GM12878 (cell line): ENCODE data around the gene PLEKHG1. TPM values are rescaled to one million over a fixed set of nuclear protein-coding genes. Genes with fewer than 3 reads are reported as not detected.
A peak's percentile ranks its signal among the peaks of the same experiment; 100 is the strongest.

ENCODE experiments used
- BRCA1 ChIP-seq: IDR thresholded peaks from 2 replicates; pipeline ENCODE4 v1.6.1; 2011; ENCODE audit warnings: low read depth, low read length, improper control_type of control experiment
- CHD4 ChIP-seq: fragments of 200-600 bp; sonication (generic); IDR thresholded peaks from 2 replicates; pipeline ENCODE4 v1.6.1; 2016; ENCODE audit warnings: mild to moderate bottlenecking
- CREM ChIP-seq: IDR thresholded peaks from 2 replicates; pipeline ENCODE4 v1.6.1; 2014; ENCODE audit warnings: antibody characterized with exemption, low read depth
- DPF2 ChIP-seq: fragments of 450-650 bp; IDR thresholded peaks from 2 replicates; pipeline ENCODE4 v1.6.1; 2017; ENCODE audit warnings: mild to moderate bottlenecking
- ETV6 ChIP-seq, 2 experiments: fragments of 450-650 bp in 1 of 2; IDR thresholded peaks in 1 of 2; conservative IDR thresholded peaks in 1 of 2; 2 replicates each; pipeline ENCODE4 v1.6.1; 2014; ENCODE audit warnings: antibody characterized with exemption in 1 of 2, borderline replicate concordance in 1 of 2, low read depth in 1 of 2, mild to moderate bottlenecking in 1 of 2, moderate library complexity in 1 of 2
- EZH2 ChIP-seq: IDR thresholded peaks from 2 replicates; pipeline ENCODE4 v1.6.1; 2012; ENCODE audit warnings: low read depth, mild to moderate bottlenecking, control low read depth, inconsistent platforms, low read length, borderline replicate concordance; ENCODE audit not compliant: control insufficient read depth
- FOXM1 ChIP-seq: IDR thresholded peaks from 2 replicates; pipeline ENCODE4 v1.6.1; 2012; ENCODE audit warnings: low read depth, mild to moderate bottlenecking, inconsistent platforms, low read length, moderate library complexity
- GABPA ChIP-seq: IDR thresholded peaks from 2 replicates; pipeline ENCODE4 v1.6.1; 2014; ENCODE audit warnings: antibody characterized with exemption, low read depth, mild to moderate bottlenecking, inconsistent platforms
- GATAD2B ChIP-seq: fragments of 450-650 bp; conservative IDR thresholded peaks from 2 replicates; pipeline ENCODE4 v1.6.1; 2017; ENCODE audit warnings: low read depth, mild to moderate bottlenecking, moderate library complexity
- IRF4 ChIP-seq: IDR thresholded peaks from 2 replicates; pipeline ENCODE4 v1.6.1; 2011; ENCODE audit warnings: low read depth, low read length
- JUNB ChIP-seq: IDR thresholded peaks from 2 replicates; pipeline ENCODE4 v1.6.1; 2016; ENCODE audit warnings: antibody characterized with exemption, mild to moderate bottlenecking
- MXI1 ChIP-seq: fragments of 150-350 bp; IDR thresholded peaks from 2 replicates; pipeline ENCODE4 v1.6.1; 2011; ENCODE audit warnings: low read depth, mild to moderate bottlenecking, inconsistent platforms, low read length, improper control_type of control experiment
- NBN ChIP-seq: fragments of 450-650 bp; IDR thresholded peaks from 2 replicates; pipeline ENCODE4 v1.6.1; 2016
- NFXL1 ChIP-seq: fragments of 450-650 bp; IDR thresholded peaks from 2 replicates; pipeline ENCODE4 v1.6.1; 2017; ENCODE audit warnings: antibody characterized with exemption, mild to moderate bottlenecking, borderline replicate concordance
- NFYA ChIP-seq: IDR thresholded peaks from 2 replicates; pipeline ENCODE4 v1.6.1; 2011; ENCODE audit warnings: low read depth, mild to moderate bottlenecking, low read length, improper control_type of control experiment, borderline replicate concordance
- NR2F1 ChIP-seq: fragments of 450-650 bp; conservative IDR thresholded peaks from 2 replicates; pipeline ENCODE4 v1.6.1; 2017; ENCODE audit warnings: mild to moderate bottlenecking
- RAD51 ChIP-seq: fragments of 450-650 bp; IDR thresholded peaks from 2 replicates; pipeline ENCODE4 v1.6.1; 2016; ENCODE audit warnings: moderate library complexity, mild to moderate bottlenecking, inconsistent platforms
- RFX5 ChIP-seq: IDR thresholded peaks from 2 replicates; pipeline ENCODE4 v1.6.1; 2011; ENCODE audit warnings: low read depth, low read length, improper control_type of control experiment
- SIN3A ChIP-seq: IDR thresholded peaks from 2 replicates; pipeline ENCODE4 v1.6.1; 2012; ENCODE audit warnings: low read depth, low read length, improper control_type of control experiment
- SMAD1 ChIP-seq: fragments of 450-650 bp; IDR thresholded peaks from 2 replicates; pipeline ENCODE4 v1.6.1; 2018; ENCODE audit warnings: mild to moderate bottlenecking, low read depth; ENCODE audit not compliant: partially characterized antibody
- SRF ChIP-seq, 2 experiments: IDR thresholded peaks; 2 replicates each; pipeline ENCODE4 v1.6.1; 2011; ENCODE audit warnings: low read depth in 2 of 2, low read length in 2 of 2, mild to moderate bottlenecking in 1 of 2, moderate library complexity in 1 of 2
- ZNF207 ChIP-seq: fragments of 450-650 bp; IDR thresholded peaks from 2 replicates; pipeline ENCODE4 v1.6.1; 2014; ENCODE audit warnings: antibody characterized with exemption, mild to moderate bottlenecking, borderline replicate concordance
- ZNF24 ChIP-seq: fragments of 450-650 bp; IDR thresholded peaks from 2 replicates; pipeline ENCODE4 v1.6.1; 2017; ENCODE audit warnings: antibody characterized with exemption, mild to moderate bottlenecking
- polyA plus RNA-seq, 11 experiments: library from polyadenylated mRNA; depleted of rRNA in 4 of 11; unstranded in 6 of 11; stranded (reverse) in 5 of 11; fragments of >200 nt; fragmentation: Nextera tagmentation in 4 of 11; fragmentation: Illumina TruSeq in 1 of 11; extraction: Ambion mirVana in 4 of 11; extraction: Trizol in 1 of 11; gene quantifications; 1 replicate in 1 of 11; 2 replicates in 10 of 11; pipeline versions ENCODE4 v1.2.1 to v1.2.3, GENCODE V29; 2011 to 2016; ENCODE audit warnings: inconsistent platforms in 2 of 11, missing spikeins in 2 of 11, low read depth in 1 of 11
- total RNA-seq, 4 experiments: library from RNA; depleted of rRNA in 3 of 4; stranded (reverse); fragments of >200 nt in 3 of 4; fragmentation: Illumina TruSeq in 1 of 4; extraction: Trizol in 1 of 4; gene quantifications; 2 replicates each; pipeline versions ENCODE4 v1.2.1 to v1.2.3, GENCODE V29; 2013 to 2021
- TF ChIP-seq, protein P1 (sequence below): fragments of 450-650 bp; IDR thresholded peaks from 2 replicates; pipeline ENCODE4 v1.6.1; 2017; ENCODE audit warnings: low read depth, mild to moderate bottlenecking, moderate library complexity
- TF ChIP-seq, protein P2 (sequence below): IDR thresholded peaks from 2 replicates; pipeline ENCODE4 v1.6.1; 2012; ENCODE audit warnings: low read depth, low read length, improper control_type of control experiment
- TF ChIP-seq, protein P3 (sequence below): fragments of 450-650 bp; IDR thresholded peaks from 2 replicates; pipeline ENCODE4 v1.6.1; 2017; ENCODE audit warnings: borderline replicate concordance
- TF ChIP-seq, protein P4 (sequence below): IDR thresholded peaks from 2 replicates; pipeline ENCODE4 v1.6.1; 2011; ENCODE audit warnings: borderline replicate concordance, low read depth, mild to moderate bottlenecking, moderate library complexity, low read length; ENCODE audit not compliant: insufficient read depth, poor library complexity, severe bottlenecking

Gene PLEKHG1
- total and polyA plus RNA-seq, 10 of the 15 experiments (the other 5 are each of a cell fraction or from before 2014, with no cell fraction given) = 0.77 to 17.2 (median 4.9) TPM

DNA sequence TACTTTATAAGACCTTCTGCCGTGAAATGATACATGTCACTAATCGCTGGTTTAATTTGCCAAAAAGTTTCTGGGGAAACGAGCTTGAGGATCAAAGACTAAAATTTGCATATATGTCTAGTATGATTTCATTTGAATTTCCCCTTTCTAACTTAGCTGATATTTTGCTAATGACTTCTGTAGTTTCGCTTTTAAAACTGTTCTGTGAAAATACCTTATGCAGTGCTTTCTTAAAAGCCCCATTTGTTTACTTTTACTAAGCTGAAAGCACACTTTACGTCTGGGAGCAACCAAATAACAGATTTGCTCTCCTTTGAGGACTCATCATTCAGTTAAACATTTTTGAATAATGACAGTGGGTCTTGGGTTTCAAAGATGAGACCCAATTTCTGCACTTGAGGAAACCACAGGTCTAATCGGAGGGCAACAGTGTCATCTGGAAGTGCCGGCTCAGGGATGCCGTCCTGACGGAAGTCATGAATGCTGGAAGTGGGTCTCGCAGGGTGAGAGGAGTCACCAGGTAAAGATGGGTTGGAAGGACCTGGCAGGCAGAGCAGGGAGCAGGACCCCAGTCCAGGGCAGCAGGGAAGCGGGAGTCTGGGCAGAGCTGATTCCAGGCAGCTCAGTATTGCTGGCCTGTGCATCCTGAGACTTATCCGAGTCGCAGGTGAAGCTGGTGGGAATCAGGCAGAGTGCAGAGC lies 33.2 kb downstream of the PLEKHG1 start (continued):
- peak; percentile 40 for TF ChIP-seq SMAD1
- TF ChIP-seq ZNF207 = no peak
- TF ChIP-seq FOXM1 = peak; percentile 60; the same call in 1 of the 2 replicates
- TF ChIP-seq MXI1 = no peak
- TF ChIP-seq, protein P1, sequence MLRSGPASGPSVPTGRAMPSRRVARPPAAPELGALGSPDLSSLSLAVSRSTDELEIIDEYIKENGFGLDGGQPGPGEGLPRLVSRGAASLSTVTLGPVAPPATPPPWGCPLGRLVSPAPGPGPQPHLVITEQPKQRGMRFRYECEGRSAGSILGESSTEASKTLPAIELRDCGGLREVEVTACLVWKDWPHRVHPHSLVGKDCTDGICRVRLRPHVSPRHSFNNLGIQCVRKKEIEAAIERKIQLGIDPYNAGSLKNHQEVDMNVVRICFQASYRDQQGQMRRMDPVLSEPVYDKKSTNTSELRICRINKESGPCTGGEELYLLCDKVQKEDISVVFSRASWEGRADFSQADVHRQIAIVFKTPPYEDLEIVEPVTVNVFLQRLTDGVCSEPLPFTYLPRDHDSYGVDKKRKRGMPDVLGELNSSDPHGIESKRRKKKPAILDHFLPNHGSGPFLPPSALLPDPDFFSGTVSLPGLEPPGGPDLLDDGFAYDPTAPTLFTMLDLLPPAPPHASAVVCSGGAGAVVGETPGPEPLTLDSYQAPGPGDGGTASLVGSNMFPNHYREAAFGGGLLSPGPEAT = peak; percentile 45; the same call in 1 of the 2 replicates
- TF ChIP-seq NFXL1 = no peak
- TF ChIP-seq, protein P2, sequence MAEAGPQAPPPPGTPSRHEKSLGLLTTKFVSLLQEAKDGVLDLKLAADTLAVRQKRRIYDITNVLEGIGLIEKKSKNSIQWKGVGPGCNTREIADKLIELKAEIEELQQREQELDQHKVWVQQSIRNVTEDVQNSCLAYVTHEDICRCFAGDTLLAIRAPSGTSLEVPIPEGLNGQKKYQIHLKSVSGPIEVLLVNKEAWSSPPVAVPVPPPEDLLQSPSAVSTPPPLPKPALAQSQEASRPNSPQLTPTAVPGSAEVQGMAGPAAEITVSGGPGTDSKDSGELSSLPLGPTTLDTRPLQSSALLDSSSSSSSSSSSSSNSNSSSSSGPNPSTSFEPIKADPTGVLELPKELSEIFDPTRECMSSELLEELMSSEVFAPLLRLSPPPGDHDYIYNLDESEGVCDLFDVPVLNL = no peak
- TF ChIP-seq, protein P3, sequence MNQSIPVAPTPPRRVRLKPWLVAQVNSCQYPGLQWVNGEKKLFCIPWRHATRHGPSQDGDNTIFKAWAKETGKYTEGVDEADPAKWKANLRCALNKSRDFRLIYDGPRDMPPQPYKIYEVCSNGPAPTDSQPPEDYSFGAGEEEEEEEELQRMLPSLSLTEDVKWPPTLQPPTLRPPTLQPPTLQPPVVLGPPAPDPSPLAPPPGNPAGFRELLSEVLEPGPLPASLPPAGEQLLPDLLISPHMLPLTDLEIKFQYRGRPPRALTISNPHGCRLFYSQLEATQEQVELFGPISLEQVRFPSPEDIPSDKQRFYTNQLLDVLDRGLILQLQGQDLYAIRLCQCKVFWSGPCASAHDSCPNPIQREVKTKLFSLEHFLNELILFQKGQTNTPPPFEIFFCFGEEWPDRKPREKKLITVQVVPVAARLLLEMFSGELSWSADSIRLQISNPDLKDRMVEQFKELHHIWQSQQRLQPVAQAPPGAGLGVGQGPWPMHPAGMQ = no peak
- no peak for TF ChIP-seq SRF (IDR thresholded peaks at IDR 0.05; ENCODE audit: low read depth in 2 of 2, low read length in 2 of 2)
- TF ChIP-seq JUNB = peak; percentile 51; the same call in 1 of the 2 replicates
- 0 out of 2 replicates have a peak, but pooled peaks have one; percentile 10 for TF ChIP-seq DPF2
- TF ChIP-seq NBN = no peak
- no peak for TF ChIP-seq CHD4
- TF ChIP-seq IRF4 = peak; percentile 6; the same call in 1 of the 2 replicates
- TF ChIP-seq RAD51 = no peak
- TF ChIP-seq, protein P4, sequence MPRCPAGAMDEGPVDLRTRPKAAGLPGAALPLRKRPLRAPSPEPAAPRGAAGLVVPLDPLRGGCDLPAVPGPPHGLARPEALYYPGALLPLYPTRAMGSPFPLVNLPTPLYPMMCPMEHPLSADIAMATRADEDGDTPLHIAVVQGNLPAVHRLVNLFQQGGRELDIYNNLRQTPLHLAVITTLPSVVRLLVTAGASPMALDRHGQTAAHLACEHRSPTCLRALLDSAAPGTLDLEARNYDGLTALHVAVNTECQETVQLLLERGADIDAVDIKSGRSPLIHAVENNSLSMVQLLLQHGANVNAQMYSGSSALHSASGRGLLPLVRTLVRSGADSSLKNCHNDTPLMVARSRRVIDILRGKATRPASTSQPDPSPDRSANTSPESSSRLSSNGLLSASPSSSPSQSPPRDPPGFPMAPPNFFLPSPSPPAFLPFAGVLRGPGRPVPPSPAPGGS = no peak
- no peak for TF ChIP-seq GABPA
- TF ChIP-seq SIN3A = no peak
- 0 out of 2 replicates have a peak, but pooled peaks have one; percentile 59 for TF ChIP-seq ZNF24
- TF ChIP-seq EZH2 = no peak
- no peak for TF ChIP-seq GATAD2B
- TF ChIP-seq RFX5 = no peak
- no peak for TF ChIP-seq NFYA
- no peak for TF ChIP-seq BRCA1
- TF ChIP-seq ETV6 (conservative IDR thresholded peaks at IDR 0.05 in 1 of 2, IDR thresholded peaks at IDR 0.05 in 1 of 2; ENCODE audit: borderline replicate concordance in 1 of 2, low read depth in 1 of 2) = peak in 1 of 2 experiments; percentile 27; a peak in 1 of 4 replicates
- TF ChIP-seq NR2F1 = 0 out of 2 replicates have a peak, but pooled peaks have one; percentile 14
- 0 out of 2 replicates have a peak, but pooled peaks have one; percentile 11 for TF ChIP-seq CREM
